Keratinocyte (primary cell): ENCODE results near the gene PIH1D1. TPM values are rescaled to one million over a fixed set of nuclear protein-coding genes. Genes with fewer than 3 reads are reported as not detected.

Experiments used
- DNase-seq: peaks from one replicate; pipeline ENCODE4 v3.0.0-alpha.2; 2011; ENCODE audit warnings: low read depth, missing footprints, low spot score
- FAIRE-seq: peaks from 2 replicates; lab custom pipeline; 2011; peaks lifted over from hg19 to GRCh38; lab: Jason Lieb, UNC
- H2AFZ ChIP-seq: 2 replicates; pipeline ENCODE4 v1.6.0; 2012; ENCODE audit warnings: low read length, control low read depth, inconsistent platforms; ENCODE audit not compliant: control insufficient read depth
- H3K27ac ChIP-seq: 2 replicates; pipeline ENCODE4 v1.5.1; 2011; ENCODE audit warnings: low read length; ENCODE audit not compliant: control insufficient read depth, insufficient read depth
- H3K27me3 ChIP-seq: 3 replicates; pipeline ENCODE4 v1.6.0; 2011; ENCODE audit warnings: low read length; ENCODE audit not compliant: control insufficient read depth, insufficient read depth; ENCODE audit errors: extremely low read depth
- H3K36me3 ChIP-seq, 2 experiments: 2 replicates in 1 of 2; 3 replicates in 1 of 2; pipeline ENCODE4 v1.5.1; 2011; ENCODE audit warnings: low read length in 2 of 2, mild to moderate bottlenecking in 1 of 2; ENCODE audit not compliant: control insufficient read depth in 2 of 2, insufficient read depth in 2 of 2; ENCODE audit errors: extremely low read depth in 1 of 2
- H3K4me1 ChIP-seq: 3 replicates; pipeline ENCODE4 v1.5.1; 2011; ENCODE audit warnings: low read length; ENCODE audit not compliant: control insufficient read depth, insufficient read depth; ENCODE audit errors: extremely low read depth
- H3K4me2 ChIP-seq: 3 replicates; pipeline ENCODE4 v1.6.0; 2011; ENCODE audit warnings: low read depth, low read length; ENCODE audit not compliant: control insufficient read depth, insufficient read depth; ENCODE audit errors: extremely low read depth
- H3K4me3 ChIP-seq, 3 experiments: fragments of 200-600 bp in 1 of 3; sonication (generic) in 1 of 3; 2 replicates in 2 of 3; 3 replicates in 1 of 3; pipeline ENCODE4 v1.5.1; 2011 to 2016; ENCODE audit warnings: low read length in 3 of 3, mild to moderate bottlenecking in 3 of 3, control low read depth in 2 of 3, inconsistent platforms in 1 of 3, low read depth in 1 of 3, mixed read lengths in 1 of 3, mixed run types in 1 of 3, moderate library complexity in 1 of 3; ENCODE audit not compliant: control insufficient read depth in 2 of 3, insufficient read depth in 2 of 3; ENCODE audit errors: extremely low read depth in 1 of 3
- H3K79me2 ChIP-seq: 2 replicates; pipeline ENCODE4 v1.6.0; 2012; ENCODE audit warnings: low read length; ENCODE audit not compliant: control insufficient read depth, insufficient read depth
- H3K9ac ChIP-seq: 3 replicates; pipeline ENCODE4 v1.6.0; 2011; ENCODE audit warnings: low read length; ENCODE audit not compliant: control insufficient read depth, insufficient read depth; ENCODE audit errors: extremely low read depth
- H3K9me1 ChIP-seq: 3 replicates; pipeline ENCODE4 v1.6.0; 2011; ENCODE audit warnings: low read length; ENCODE audit not compliant: control insufficient read depth, insufficient read depth; ENCODE audit errors: extremely low read depth
- H3K9me3 ChIP-seq: 2 replicates; pipeline ENCODE4 v1.5.1; 2012; ENCODE audit warnings: low read depth, low read length; ENCODE audit not compliant: control insufficient read depth
- H4K20me1 ChIP-seq: 3 replicates; pipeline ENCODE4 v1.6.0; 2011; ENCODE audit warnings: low read length; ENCODE audit not compliant: control insufficient read depth, insufficient read depth; ENCODE audit errors: extremely low read depth
- CTCF ChIP-seq, 3 experiments: IDR thresholded peaks in 1 of 3; conservative IDR thresholded peaks in 1 of 3; optimal IDR thresholded peaks in 1 of 3; 2 replicates in 2 of 3; 3 replicates in 1 of 3; pipeline versions ENCODE3 to v1.5.1; 2011; ENCODE audit warnings: low read length in 3 of 3, mild to moderate bottlenecking in 3 of 3, moderate library complexity in 2 of 3, control low read depth in 1 of 3, inconsistent platforms in 1 of 3; ENCODE audit not compliant: insufficient read depth in 2 of 3; ENCODE audit errors: extremely low read depth in 1 of 3
- EZH2 ChIP-seq: IDR thresholded peaks from one replicate; pipeline ENCODE4 v1.6.1; 2012; ENCODE audit warnings: inconsistent platforms, mild to moderate bottlenecking, low read length, moderate library complexity
- dilution Hi-C: fragments of 300-500 bp; cut with MboI; formaldehyde crosslinking; loops from one replicate; pipeline ENCODE4 v1.7.0; 2020; ENCODE audit warnings: low sequenced_read_pairs; ENCODE audit not compliant: extremely low pct_ligation_motif_present
- polyA plus RNA-seq, 5 experiments: library from polyadenylated mRNA; depleted of rRNA in 3 of 5; stranded (reverse) in 3 of 5; stranded (forward) in 1 of 5; unstranded in 1 of 5; fragments of >200 nt; gene quantifications; 1 replicate in 1 of 5; 2 replicates in 3 of 5; 3 replicates in 1 of 5; pipeline versions ENCODE4 v1.2.1 to v1.2.3, GENCODE V29; 2011 to 2012; ENCODE audit warnings: missing spikeins in 2 of 5, low read depth in 1 of 5, low replicate concordance in 1 of 5

Gene PIH1D1
- polyA plus RNA-seq, 1 donor (not counting 4 experiments of a cell fraction or from before 2014, with no cell fraction given): 37.8 TPM

DNA sequence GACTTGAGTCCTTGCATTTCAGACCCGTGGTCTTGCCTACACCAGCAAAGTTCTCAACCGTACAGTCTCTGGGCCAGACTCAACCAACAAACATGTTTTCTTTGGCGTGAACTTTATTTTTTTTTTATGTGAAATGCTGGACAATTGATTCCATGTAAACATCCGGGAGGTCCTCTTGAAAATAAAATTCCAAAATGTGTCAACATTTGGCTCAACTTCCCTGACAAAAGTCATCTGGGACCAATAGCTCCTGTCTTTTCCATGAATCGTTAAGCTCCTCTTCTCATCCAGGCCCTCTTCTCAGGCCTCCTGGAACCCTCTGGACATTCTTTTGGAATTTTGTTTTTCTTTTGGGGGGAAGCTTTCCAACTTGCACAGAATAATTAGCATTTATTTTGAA lies 4.2 kb upstream of the PIH1D1 start:
- TF ChIP-seq EZH2 (no peak), CTCF (optimal IDR thresholded peaks at IDR 0.05 in 1 of 3, IDR thresholded peaks at IDR 0.05 in 1 of 3, conservative IDR thresholded peaks at IDR 0.05 in 1 of 3; ENCODE audit: extremely low read depth in 1 of 3, insufficient read depth in 2 of 3, low read length in 3 of 3) (no peak)
- no peaks in the 10 kb centered on the region for H4K20me1 ChIP-seq
- no peak overlapping the region for H3K4me2 ChIP-seq
- H3K27ac ChIP-seq: no peak overlapping the region
- H2AFZ ChIP-seq: no peak overlapping the region
- H3K4me1 ChIP-seq: peaks cover 10% of the 10 kb centered on the region
- no peak for FAIRE-seq
- H3K36me3 ChIP-seq: peaks cover 4 to 5% of the 10 kb centered on the region in 2 experiments
- DNase-seq: no peak
- H3K27me3 ChIP-seq: no peaks in the 10 kb centered on the region
- dilution Hi-C loops: no loop called here
- no peak overlapping the region for H3K4me3 ChIP-seq
- H3K9ac ChIP-seq: no peak overlapping the region
- H3K79me2 ChIP-seq: peaks cover 13% of the 10 kb centered on the region
- no peaks in the 10 kb centered on the region for H3K9me1 ChIP-seq
- H3K9me3 ChIP-seq: no peaks in the 10 kb centered on the region

DNA sequence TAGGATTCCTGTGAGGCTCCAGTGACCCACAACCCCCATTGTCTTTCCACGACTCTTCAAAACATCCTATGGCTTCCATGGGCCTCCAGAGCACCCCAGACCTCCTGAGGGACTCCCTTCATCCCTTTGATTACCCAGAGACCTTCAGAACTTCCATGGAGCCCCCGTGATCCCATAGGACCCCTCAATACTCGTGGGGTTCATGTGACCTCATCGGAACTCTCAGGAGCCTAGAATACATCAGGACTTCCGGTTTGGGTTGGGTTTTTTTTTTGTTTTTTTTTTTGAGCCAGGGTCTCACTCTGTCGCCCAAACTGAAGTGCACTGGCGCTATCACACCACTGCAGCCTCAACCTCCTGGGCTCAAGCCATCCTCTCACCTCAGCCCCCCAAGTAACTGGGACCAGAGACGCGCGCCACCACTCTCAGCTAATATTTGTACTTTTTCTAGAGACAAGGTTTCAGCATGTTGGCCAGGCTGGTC lies 2.2 kb upstream of the PIH1D1 start:
- H3K4me1 ChIP-seq: peaks cover 13% of the 10 kb centered on the region
- no peaks in the 10 kb centered on the region for H3K9me1 ChIP-seq
- FAIRE-seq (no peak), DNase-seq (no peak)
- peaks cover 21% of the 10 kb centered on the region for H3K79me2 ChIP-seq
- H3K4me2 ChIP-seq: peak overlapping the region; percentile 86
- no peaks in the 10 kb centered on the region for H3K27me3 ChIP-seq
- peak overlapping the region; percentile 67 to 98 (median 68) for H3K4me3 ChIP-seq
- no peaks in the 10 kb centered on the region for H3K9me3 ChIP-seq
- H3K27ac ChIP-seq: peak overlapping the region; percentile 97
- peak overlapping the region; percentile 99 for H3K9ac ChIP-seq
- H4K20me1 ChIP-seq: no peaks in the 10 kb centered on the region
- H2AFZ ChIP-seq: peak overlapping the region; percentile 92
- TF ChIP-seq EZH2: no peak
- no peak for TF ChIP-seq CTCF (optimal IDR thresholded peaks at IDR 0.05 in 1 of 3, IDR thresholded peaks at IDR 0.05 in 1 of 3, conservative IDR thresholded peaks at IDR 0.05 in 1 of 3; ENCODE audit: extremely low read depth in 1 of 3, insufficient read depth in 2 of 3, low read length in 3 of 3)
- dilution Hi-C loops: no loop called here
- H3K36me3 ChIP-seq: peaks cover 6 to 7% of the 10 kb centered on the region in 2 experiments
